Uterus (tissue), 4 donors: ENCODE measurements around the gene FBXL13. TPM values are rescaled to one million over a fixed set of nuclear protein-coding genes. Genes with fewer than 3 reads are reported as not detected.
"Not testable (repeated sequence)": the region's sequence is repeated elsewhere in the genome, so short reads cannot be mapped to it uniquely, and the experiment has no call there.

Source experiments
- DNase-seq, 2 donors: peaks; one replicate each; pipeline ENCODE4 v3.0.0-alpha.2; 2019 to 2020
- H3K27ac ChIP-seq, 2 donors: fragments of 200-600 bp; sonication (generic); 1 replicate in 1 of 2; 2 replicates in 1 of 2; pipeline ENCODE4 v1.5.1; 2016 to 2018
- H3K27me3 ChIP-seq, 2 donors: fragments of 200-600 bp; sonication (generic); one replicate each; pipeline ENCODE4 v1.5.1; 2018 to 2019; ENCODE audit warnings: control low read depth in 1 of 2
- H3K36me3 ChIP-seq, 2 donors: fragments of 200-600 bp; sonication (generic); one replicate each; pipeline ENCODE4 v1.5.1; 2019; ENCODE audit warnings: control low read depth in 1 of 2
- H3K4me1 ChIP-seq, 2 donors: fragments of 200-600 bp; sonication (generic); one replicate each; pipeline ENCODE4 v1.5.1; 2018 to 2019; ENCODE audit warnings: control low read depth in 1 of 2
- H3K4me3 ChIP-seq, 2 donors: fragments of 200-600 bp; sonication (generic); 1 replicate in 1 of 2; 2 replicates in 1 of 2; pipeline ENCODE4 v1.5.1; 2018 to 2019; ENCODE audit warnings: mild to moderate bottlenecking in 1 of 2
- H3K9me3 ChIP-seq, 2 donors: fragments of 200-600 bp; sonication (generic); one replicate each; pipeline ENCODE4 v1.5.1; 2019; ENCODE audit warnings: control low read depth in 1 of 2
- CTCF ChIP-seq, 4 experiments: fragments of 200-600 bp in 2 of 4; fragments of 450-650 bp in 2 of 4; sonication (generic) in 2 of 4; IDR thresholded peaks; one replicate each; pipeline ENCODE4 v1.5.1; 2016 to 2019; ENCODE audit warnings: antibody characterized with exemption in 4 of 4, mild to moderate bottlenecking in 2 of 4, moderate library complexity in 1 of 4
- POLR2A ChIP-seq, 2 donors: fragments of 450-650 bp; IDR thresholded peaks; one replicate each; pipeline ENCODE4 v1.6.1; 2016; ENCODE audit warnings: antibody characterized with exemption in 2 of 2, mild to moderate bottlenecking in 1 of 2, moderate library complexity in 1 of 2
- intact Hi-C: fragments of 100-400 bp; cut with DNase I; formaldehyde crosslinking; loops from one replicate; pipeline ENCODE4 v1.15.1; 2023; ENCODE audit warnings: low total_unique reads
- total RNA-seq, 4 donors: library from RNA; depleted of rRNA in 3 of 4; stranded (reverse); fragments of >200 nt in 3 of 4; gene quantifications; one replicate each; pipeline versions ENCODE4 v1.1.0 to v1.2.4, GENCODE V29; 2014 to 2023
- donor health status: DM: yes; HTN: yes; CAD: no.

FBXL13 gene
- total RNA-seq, 4 donors from 2014 or later: 1.2 to 12.9 (median 5.5) TPM

- TF ChIP-seq CTCF (IDR thresholded peaks at IDR 0.05) (no peak), POLR2A (IDR thresholded peaks at IDR 0.05) (no peak)
- no peak for DNase-seq
- Histone ChIP-seq H3K27ac (no peak overlapping the region), H3K9me3 (no peaks in the 10 kb centered on the region), H3K27me3 (no peaks in the 10 kb centered on the region), H3K4me3 (no peak overlapping the region), H3K4me1 (no peaks in the 10 kb centered on the region), H3K36me3 (no peaks in the 10 kb centered on the region)
- intact Hi-C loops: no loop called here
These were observed 108.1 kb downstream of the FBXL13 start for GRCh38 chr7:102966465-102966864.

- H3K4me1 ChIP-seq, H3K9me3 ChIP-seq, DNase-seq, intact Hi-C loops, H3K27ac ChIP-seq, H3K27me3 ChIP-seq, H3K4me3 ChIP-seq, H3K36me3 ChIP-seq: not testable (repeated sequence)
These were observed 112.6 kb downstream of the FBXL13 start for GRCh38 chr7:102961993-102962392.

- intact Hi-C loops, H3K27me3 ChIP-seq, H3K27ac ChIP-seq, H3K4me1 ChIP-seq, H3K9me3 ChIP-seq, H3K36me3 ChIP-seq, DNase-seq, H3K4me3 ChIP-seq: not testable (repeated sequence)
These were observed 116.6 kb downstream of the FBXL13 start for GRCh38 chr7:102958004-102958403.

GRCh38 chr7:102954359-102954758 is 120.2 kb downstream of the FBXL13 start:
- H3K4me3 ChIP-seq, H3K27ac ChIP-seq, H3K36me3 ChIP-seq, DNase-seq, H3K27me3 ChIP-seq, H3K9me3 ChIP-seq, intact Hi-C loops, H3K4me1 ChIP-seq: not testable (repeated sequence)

- H3K9me3 ChIP-seq: no peaks in the 10 kb centered on the region
- no peaks in the 10 kb centered on the region for H3K36me3 ChIP-seq
- no peak for TF ChIP-seq CTCF (IDR thresholded peaks at IDR 0.05)
- no peak for TF ChIP-seq POLR2A (IDR thresholded peaks at IDR 0.05)
- H3K4me1 ChIP-seq: no peaks in the 10 kb centered on the region
- no peak overlapping the region for H3K27ac ChIP-seq
- intact Hi-C loops: no loop called here
- no peak overlapping the region for H3K4me3 ChIP-seq
- H3K27me3 ChIP-seq: no peaks in the 10 kb centered on the region
- DNase-seq: no peak
These were observed 121.2 kb downstream of the FBXL13 start for GRCh38 chr7:102953406-102953805.

- H3K9me3 ChIP-seq: no peaks in the 10 kb centered on the region
- no peak overlapping the region for H3K4me3 ChIP-seq
- H3K36me3 ChIP-seq: no peaks in the 10 kb centered on the region
- TF ChIP-seq CTCF (IDR thresholded peaks at IDR 0.05): no peak
- no peak for TF ChIP-seq POLR2A (IDR thresholded peaks at IDR 0.05)
- H3K27me3 ChIP-seq: no peaks in the 10 kb centered on the region
- intact Hi-C loops: no loop called here
- no peaks in the 10 kb centered on the region for H3K4me1 ChIP-seq
- H3K27ac ChIP-seq: no peak overlapping the region
- DNase-seq: no peak
These were observed 122.8 kb downstream of the FBXL13 start for GRCh38 chr7:102951839-102952238.

- TF ChIP-seq CTCF (IDR thresholded peaks at IDR 0.05) (no peak), POLR2A (IDR thresholded peaks at IDR 0.05) (no peak)
- intact Hi-C loops: no loop called here
- Histone ChIP-seq H3K4me3 (no peak overlapping the region), H3K27me3 (no peaks in the 10 kb centered on the region), H3K36me3 (no peaks in the 10 kb centered on the region), H3K4me1 (no peaks in the 10 kb centered on the region), H3K9me3 (no peaks in the 10 kb centered on the region), H3K27ac (no peak overlapping the region)
- no peak for DNase-seq
These were observed 130.4 kb downstream of the FBXL13 start for GRCh38 chr7:102944241-102944640.
